NCI-H2029 (cell line): ENCODE measurements around the gene FGD5.

ENCODE experiments used
- DNase-seq: peaks from one replicate; lab custom pipeline; 2025; lab: John Stamatoyannopoulos, UW

The FGD5 gene

GRCh38 chr3:14827776-14828175 is 9.0 kb downstream of the FGD5 start:
- no peak for DNase-seq

DNA sequence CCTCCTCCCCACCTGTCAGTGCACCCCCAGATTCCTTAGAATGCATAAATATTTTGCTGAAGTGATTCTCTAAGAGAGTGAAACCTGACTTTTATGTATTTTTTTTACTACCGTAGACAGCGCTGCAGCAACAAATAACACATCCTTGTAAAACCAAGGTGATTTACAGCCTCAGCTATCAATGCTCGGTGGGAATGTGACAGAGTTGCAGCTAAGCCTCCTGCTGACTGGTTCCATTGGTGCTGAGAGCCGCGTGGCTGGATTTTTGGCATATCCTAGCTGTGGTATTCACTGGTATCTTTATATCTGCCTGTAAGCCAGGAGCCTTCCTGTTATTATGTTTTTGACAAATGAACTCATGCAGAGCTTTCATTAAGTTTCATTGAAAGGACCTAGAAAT is 11.0 kb downstream of the FGD5 start:
- DNase-seq: no peak

DNA sequence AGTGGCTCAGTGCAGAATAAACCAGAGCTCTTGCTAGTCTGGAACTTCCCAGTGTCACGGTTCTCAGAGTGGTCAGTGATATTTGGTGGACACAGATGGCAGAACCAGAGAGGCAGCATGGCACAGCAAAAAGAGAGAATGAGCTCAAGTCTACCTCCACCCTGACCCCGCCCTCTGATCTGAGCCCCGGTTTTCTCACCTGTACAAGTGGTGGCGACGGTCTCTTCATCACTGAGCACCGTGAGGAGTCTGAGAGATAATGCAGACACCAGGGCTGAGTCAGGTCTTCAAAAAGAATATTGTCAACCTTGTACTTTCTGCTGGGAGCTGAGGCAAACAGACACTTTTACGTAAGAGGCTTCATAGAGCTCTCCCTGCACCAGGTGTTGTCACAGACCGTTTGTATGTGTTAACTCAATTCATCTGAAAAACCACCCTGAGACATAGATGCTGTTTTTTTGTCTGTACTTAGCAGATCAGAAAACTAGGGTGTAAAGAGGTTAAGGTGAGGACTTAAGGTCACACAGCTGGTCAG is 13.2 kb downstream of the FGD5 start:
- no peak for DNase-seq

GRCh38 chr3:14832975-14833722 is 14.4 kb downstream of the FGD5 start:
- no peak for DNase-seq

- no peak for DNase-seq
Observed at GRCh38 chr3:14834121-14834520, 15.4 kb downstream of the FGD5 start.

DNA sequence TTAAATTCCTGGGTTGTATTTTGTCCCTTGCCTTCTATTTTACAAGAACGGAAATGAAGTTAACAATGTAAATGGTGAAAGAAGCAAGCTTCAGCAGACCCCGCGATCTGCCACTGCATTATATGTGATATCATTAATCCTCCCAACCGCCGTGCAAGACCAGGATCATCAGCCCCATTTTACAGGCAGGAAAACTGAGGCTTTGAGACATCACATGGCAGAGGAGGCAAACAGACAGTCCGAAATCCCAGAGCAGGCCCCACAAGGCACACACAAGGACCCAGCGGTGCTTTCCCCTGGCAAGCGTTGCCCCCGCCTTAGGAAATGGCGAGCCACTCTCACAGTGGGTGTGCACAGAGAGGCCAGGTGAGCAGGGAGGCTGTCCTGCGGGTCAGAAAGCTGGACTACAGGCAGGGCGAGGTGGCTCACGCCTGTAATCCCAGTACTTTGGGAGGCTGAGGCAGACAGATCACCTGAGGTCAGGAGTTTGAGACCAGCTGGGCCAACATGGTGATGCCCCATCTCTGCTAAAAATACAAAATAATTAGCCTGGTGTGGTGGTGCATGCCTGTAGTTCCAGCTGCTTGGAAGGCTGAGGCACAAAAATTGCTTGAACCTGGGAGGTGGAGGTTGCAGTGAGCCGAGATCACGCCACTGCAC is 16.2 kb downstream of the FGD5 start:
- no peak for DNase-seq

GRCh38 chr3:14836049-14836468 is 17.3 kb downstream of the FGD5 start:
- no peak for DNase-seq

GRCh38 chr3:14837186-14837877 is 18.6 kb downstream of the FGD5 start:
- no peak for DNase-seq

DNA sequence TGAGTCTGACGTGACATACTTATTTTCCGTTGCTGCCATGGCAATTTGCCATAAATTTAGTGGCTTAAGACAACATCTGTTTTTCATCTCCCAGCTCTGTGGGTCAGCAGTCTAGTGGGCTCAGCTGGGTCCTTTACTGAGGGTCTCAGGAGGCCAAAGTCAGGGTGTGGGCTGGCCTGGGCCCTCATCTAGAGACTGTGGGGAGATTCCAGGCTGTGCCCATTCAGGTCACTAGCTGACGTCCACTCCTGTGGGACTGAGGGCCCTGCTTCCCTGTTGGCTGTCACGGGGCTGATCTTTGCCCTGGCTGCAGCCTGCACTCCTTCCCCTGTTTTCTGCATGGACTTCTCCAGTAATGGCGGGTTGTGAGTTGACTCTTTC is 19.1 kb downstream of the FGD5 start:
- no peak for DNase-seq

GRCh38 chr3:14839236-14839635 is 20.5 kb downstream of the FGD5 start:
- no peak for DNase-seq

DNA sequence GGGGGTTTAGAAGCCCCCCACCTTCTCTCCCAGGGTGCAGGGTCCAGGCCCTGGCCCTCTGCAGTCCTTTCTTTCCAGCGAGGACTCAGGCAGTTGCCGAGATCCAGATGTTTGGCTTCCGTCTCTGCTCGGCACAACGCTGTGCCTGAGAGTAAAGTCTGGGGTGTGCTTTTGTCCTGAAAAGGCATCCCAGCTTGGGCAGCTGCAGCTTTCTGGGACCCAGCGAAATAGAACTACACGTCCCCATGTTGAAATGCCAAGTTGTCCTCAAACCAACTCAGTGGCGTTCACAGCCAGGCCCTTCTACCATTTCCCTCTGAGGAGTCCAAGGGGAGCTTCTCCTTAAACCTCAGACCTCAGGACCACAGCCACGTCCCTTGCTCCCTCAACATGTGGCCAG is 23.1 kb downstream of the FGD5 start:
- DNase-seq: no peak

DNA sequence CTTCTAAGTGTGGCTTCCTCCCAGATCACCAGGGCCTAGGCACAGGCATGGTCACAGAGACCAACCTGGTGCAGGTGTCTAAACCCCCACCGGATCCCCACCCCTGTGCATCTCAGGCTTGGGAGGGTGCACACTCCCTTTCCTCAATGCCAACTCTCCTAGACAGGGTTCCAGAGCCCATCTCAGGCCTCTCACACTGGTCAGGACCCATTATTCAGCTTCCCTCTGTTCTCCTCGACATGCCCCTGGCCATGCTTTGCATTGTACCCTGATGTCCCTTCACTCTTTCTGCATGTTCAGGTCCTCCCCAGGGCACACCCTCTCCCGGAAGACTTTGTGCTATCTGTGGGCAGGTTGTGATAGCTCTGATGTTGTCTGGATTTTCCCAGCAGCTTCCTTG is 23.5 kb downstream of the FGD5 start:
- no peak for DNase-seq

DNA sequence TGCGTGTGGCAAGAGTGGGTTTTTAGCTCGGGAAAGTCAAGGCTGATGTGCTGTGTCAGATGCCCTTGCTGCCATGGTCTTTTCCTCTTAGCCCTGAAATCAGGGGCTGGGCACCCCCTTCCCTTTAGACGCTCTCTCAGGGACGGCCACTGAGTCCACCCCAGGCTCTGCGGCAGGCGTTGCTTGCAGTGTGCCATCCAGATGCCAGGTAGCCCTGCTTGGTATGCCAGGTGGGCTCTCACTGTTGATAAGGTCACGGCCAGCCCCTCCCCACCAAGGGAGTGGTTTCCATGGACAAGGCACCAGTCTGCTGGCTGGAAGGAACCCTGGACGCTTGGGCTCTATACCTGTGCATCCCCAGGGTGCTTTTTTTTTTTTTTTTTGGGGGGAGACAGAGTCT is 24.6 kb downstream of the FGD5 start:
- no peak for DNase-seq

DNA sequence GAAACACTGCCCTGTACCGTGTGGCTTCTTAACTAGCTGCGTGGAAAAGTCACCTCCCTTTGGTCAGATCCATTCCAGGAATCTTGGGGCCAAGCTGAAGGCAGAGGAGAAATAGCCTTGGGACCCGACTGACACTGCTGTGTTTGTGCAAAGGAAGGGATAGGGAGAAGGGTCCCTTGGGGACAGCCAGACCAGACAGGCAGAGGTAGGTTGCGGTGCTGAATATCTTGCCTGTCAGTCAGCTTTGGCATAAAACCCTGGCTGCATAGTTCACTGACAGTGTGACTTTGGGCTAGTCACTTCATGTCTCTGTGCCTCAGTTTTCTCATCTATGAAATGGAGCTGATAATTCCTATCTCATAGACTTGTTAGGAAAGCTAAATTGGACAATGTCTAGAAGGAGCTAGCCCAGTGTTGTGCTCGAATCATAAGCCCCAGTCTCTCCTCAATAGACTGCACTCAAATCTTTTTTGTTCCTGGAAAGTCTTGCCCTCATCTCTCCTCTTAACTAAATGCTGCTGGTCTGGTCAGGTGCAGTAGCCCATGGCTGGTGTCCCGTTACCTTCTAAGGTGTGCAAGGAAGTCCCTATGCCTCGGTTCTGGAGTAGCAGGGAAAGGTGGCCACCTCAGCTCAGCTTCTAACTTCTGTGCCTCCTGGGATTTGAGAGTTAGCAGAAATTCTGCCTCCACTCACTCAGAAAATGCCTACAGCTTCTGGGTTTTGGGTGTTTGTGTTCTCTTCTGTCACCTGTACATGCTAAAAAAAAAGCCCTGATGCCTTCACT is 25.8 kb downstream of the FGD5 start:
- DNase-seq: no peak

DNA sequence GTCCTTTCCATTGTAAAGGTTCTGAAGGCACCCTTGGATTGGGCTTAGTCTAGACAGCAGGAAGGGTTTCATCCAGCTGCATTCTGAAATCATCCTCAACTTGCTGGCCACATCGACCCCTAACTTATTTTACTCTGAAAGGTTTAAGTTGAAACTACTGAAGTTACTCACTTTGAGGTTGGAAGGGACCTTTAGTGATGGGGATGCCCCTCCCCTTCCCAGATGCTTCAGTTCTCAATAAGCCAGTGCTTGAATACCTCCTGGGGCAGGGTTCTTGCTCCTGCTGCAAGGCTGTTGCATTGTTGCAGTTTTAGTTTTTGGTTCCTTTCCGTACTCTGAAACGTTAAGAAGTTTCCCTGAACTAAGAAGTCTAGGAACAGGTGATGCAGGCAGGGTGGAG is 26.4 kb downstream of the FGD5 start:
- no peak for DNase-seq

GRCh38 chr3:14845826-14846225 is 27.1 kb downstream of the FGD5 start:
- DNase-seq: no peak

GRCh38 chr3:14846226-14846880 is 27.6 kb downstream of the FGD5 start:
- DNase-seq: no peak

DNA sequence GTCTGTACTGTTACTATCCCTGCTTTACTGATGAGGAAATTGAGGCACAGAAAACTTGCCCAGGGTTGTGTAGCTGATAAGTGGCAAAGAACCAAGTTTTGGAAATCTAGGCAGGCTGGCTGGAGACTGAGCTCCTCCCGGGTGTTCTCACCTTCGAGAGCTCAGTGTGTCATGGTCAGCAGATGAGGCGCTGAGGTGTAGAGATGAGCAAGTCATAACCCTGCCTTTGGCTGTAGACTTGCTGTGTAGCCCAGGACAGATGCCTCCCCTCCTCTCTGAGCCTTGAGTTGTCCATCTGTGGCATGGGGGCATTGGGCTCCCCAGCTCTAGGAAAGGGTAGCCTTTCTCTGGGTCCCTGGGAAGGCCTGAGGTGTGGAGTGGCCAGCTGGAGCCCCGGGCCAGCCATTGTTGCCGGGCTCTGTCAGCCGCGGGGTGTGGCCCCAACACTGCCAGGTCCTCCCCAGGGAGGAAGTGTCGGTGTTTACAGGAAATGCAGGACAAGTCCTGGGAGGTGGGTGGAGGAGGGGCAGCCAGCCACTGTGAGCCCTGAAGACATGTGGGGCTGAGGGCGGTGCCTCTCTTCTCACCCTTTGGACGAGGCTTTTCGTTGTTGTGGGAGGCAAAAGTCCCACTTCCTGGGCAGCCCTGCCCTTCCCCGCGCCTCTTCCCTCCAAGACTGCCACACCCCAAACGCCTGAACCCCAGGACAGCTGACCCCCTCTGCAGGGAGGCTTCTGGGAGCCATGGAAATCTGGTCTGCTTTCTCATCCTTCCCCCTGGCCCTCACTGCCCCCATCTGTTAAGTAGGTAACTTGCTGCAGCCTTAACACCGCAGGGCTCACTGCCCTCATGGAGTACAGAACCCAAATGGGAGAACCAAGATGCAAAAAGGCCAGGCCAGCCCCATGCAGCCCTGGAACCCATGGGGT is 29.1 kb downstream of the FGD5 start:
- DNase-seq: no peak

DNA sequence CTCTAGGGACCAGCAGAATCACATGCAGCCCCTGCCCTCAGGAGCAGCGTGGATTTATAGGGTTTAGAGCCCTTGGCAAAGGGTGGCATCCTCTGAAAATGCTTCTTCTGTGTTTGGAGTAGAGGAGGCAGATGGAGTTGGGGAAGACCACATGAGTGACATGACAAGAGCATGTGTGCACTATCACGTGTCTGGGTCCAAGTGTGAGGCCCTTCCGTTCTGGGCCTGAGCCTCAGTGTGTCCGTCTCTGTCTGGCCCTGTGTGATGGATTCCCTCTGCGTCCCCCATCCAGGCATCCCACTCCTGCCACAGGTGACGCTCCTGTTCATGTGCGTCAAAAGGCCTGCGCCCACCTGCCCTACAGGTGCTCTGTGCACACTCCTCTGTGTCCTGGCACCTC is 30.1 kb downstream of the FGD5 start:
- DNase-seq: no peak

DNA sequence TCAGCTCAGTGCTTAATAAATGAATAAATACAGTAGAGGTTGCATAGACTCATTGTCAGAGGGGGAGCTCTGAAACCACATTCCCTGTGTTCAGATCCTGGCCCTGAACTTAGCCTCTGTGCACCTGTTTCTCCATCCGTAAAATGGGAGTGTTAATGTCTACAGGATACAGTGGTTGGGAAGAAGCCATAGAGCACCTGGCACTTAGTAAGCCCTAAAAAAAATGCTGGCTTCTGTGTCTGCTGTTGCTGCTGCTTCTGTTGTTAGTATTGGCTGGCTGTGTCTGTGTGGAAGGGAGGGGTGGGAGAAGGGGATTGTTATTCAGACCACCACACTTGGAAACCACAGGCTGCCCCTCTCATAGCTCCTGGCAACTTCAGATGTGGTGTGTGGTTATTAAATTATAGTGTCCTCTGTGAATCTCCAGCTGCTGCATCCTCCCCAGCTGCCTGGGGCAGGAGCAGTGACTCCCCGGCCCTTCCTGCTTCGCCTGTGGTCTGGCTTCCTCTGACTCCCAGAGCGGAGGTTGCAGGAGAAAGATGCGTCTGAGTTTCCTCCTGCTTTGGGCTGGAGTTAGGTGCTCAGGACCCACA is 31.0 kb downstream of the FGD5 start:
- DNase-seq: no peak
